Coronary artery (tissue), 2 donors: ENCODE results near the gene GPSM1.
"Not testable (repeated sequence)": the region's sequence is repeated elsewhere in the genome, so short reads cannot be mapped to it uniquely, and the experiment has no call there.

Experiments used
- DNase-seq: peaks from one replicate; pipeline ENCODE4 v3.0.0-alpha.2; 2017; ENCODE audit warnings: low spot score
- H3K27ac ChIP-seq, 2 donors: fragments of 200-600 bp; sonication (generic); one replicate each; pipeline ENCODE4 v1.5.1; 2016 to 2019
- H3K4me3 ChIP-seq: fragments of 200-600 bp; sonication (generic); 2 replicates; pipeline ENCODE4 v1.5.1; 2016; ENCODE audit warnings: mild to moderate bottlenecking, moderate library complexity
- CTCF ChIP-seq: fragments of 200-600 bp; sonication (generic); IDR thresholded peaks from one replicate; pipeline ENCODE4 v1.5.1; 2019; ENCODE audit warnings: antibody characterized with exemption

Gene GPSM1

GRCh38 chr9:136318111-136318775 is 9.1 kb upstream of the GPSM1 start:
- Histone ChIP-seq H3K4me3 (no peak overlapping the region), H3K27ac (no peak overlapping the region)
- no peak for TF ChIP-seq CTCF
- no peak for DNase-seq

GRCh38 chr9:136318776-136319241 is 8.5 kb upstream of the GPSM1 start:
- Histone ChIP-seq H3K27ac (no peak overlapping the region), H3K4me3 (no peak overlapping the region)
- TF ChIP-seq CTCF, result no peak
- no peak for DNase-seq

GRCh38 chr9:136319244-136319643 is 8.1 kb upstream of the GPSM1 start:
- H3K27ac ChIP-seq, DNase-seq, H3K4me3 ChIP-seq: not testable (repeated sequence)

- H3K27ac ChIP-seq, result not testable (repeated sequence)
Observed at GRCh38 chr9:136319955-136320354, 7.4 kb upstream of the GPSM1 start.

GRCh38 chr9:136320972-136321371 is 6.4 kb upstream of the GPSM1 start:
- H3K4me3 ChIP-seq, DNase-seq, H3K27ac ChIP-seq: not testable (repeated sequence)

More at GRCh38 chr9:136319955-136320354, 7.4 kb upstream of the GPSM1 start:
- H3K4me3 ChIP-seq, DNase-seq: not testable (repeated sequence)

- H3K27ac ChIP-seq, result no peak overlapping the region
- TF ChIP-seq CTCF, result no peak
- DNase-seq, result no peak
- H3K4me3 ChIP-seq, result no peak overlapping the region
Observed at GRCh38 chr9:136321561-136321960, 5.8 kb upstream of the GPSM1 start.

GRCh38 chr9:136322756-136323330 is 4.5 kb upstream of the GPSM1 start:
- Histone ChIP-seq H3K4me3 (no peak overlapping the region), H3K27ac (no peak overlapping the region)
- no peak for TF ChIP-seq CTCF
- DNase-seq, result no peak

GRCh38 chr9:136323371-136323789 is 4.0 kb upstream of the GPSM1 start:
- H3K4me3 ChIP-seq, result no peak overlapping the region
- no peak overlapping the region for H3K27ac ChIP-seq
- no peak for DNase-seq
- no peak for TF ChIP-seq CTCF
